Superior temporal gyrus (tissue), 1 donor: ENCODE data around the gene PKN1.

Source experiments
- DNase-seq: peaks from one replicate; pipeline ENCODE4 v3.0.0-alpha.2; 2016; ENCODE audit errors: extremely low spot score

Gene PKN1

DNA sequence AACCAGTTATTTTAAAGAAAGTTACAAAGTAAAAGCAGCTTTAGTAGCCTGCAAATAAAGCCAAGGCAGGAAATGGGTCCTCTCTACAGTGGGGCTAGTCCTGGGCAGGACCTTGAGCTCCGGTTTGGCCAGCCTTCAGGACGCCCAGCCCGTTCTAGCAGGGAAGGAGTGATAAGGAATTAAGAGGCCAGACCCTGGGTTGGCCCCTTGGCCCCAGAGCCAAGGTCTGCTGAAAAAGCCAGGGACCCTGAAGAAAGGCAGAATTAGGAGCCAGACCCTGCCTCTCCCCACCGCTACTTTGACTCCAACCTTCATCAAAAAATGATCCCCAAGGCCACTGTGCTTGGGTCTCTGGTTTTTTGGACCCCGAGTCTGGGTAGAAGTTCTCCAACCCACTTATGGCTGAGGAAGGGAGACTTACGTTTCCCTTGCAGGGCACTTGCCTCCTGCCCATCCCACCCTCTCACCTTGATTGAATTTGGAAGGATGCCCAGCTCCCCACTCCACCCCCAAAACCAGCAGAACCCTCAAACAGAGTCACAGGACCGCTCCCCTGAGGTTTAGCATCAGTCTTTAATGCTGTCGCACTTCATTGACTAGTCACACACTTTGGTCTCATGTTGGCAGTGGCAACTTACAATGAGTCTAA is 81.2 kb downstream of the PKN1 start:
- no peak for DNase-seq

DNA sequence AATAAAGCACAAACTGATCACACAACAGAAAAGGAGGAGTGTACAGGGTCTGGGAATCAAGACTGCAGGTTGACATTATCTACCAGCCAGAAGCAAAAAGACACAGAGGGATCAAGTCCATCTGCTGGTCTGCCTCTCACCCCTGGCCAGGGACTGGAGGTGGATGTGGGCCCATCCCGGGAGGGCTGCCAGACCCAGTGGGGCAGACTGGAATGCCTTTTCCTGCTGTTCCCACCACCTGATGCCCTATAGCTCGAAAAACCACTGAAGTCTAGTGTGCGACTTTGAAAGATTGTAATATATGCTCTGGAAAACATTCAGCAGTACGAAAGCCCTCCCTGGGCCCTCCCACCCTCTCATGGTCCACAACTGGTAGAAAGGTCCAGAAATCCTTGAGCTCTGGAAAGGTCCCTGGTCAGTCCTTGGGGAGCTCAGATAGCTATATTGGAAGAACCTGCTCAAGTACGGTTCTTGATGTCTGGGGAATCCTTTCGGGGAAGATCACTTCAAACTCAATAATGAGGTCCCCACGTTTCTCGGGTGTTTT is 82.5 kb downstream of the PKN1 start:
- DNase-seq, result no peak

DNA sequence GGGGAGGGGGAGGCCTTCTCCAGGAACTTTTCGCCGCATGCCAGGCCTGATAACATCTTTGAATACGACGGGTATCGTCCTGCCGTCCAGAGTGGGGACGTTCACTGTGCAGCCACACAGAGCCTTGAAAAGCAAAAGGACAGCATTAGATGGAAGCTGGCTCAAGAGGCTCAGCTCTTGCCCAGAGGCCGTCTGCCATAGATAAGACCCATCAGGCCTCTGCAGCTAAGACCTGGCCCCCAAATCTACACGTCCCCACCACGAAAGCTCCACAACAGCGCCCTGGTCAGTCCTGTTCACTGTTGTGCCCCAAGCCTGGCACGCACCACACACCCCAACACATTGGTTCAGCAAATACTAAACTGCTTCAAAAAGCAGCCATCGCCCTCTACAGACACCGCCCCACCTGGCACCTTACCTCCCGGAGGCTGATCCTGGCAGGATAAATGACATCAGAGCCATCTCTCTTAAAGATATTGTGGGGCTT is 83.0 kb downstream of the PKN1 start:
- no peak for DNase-seq

DNA sequence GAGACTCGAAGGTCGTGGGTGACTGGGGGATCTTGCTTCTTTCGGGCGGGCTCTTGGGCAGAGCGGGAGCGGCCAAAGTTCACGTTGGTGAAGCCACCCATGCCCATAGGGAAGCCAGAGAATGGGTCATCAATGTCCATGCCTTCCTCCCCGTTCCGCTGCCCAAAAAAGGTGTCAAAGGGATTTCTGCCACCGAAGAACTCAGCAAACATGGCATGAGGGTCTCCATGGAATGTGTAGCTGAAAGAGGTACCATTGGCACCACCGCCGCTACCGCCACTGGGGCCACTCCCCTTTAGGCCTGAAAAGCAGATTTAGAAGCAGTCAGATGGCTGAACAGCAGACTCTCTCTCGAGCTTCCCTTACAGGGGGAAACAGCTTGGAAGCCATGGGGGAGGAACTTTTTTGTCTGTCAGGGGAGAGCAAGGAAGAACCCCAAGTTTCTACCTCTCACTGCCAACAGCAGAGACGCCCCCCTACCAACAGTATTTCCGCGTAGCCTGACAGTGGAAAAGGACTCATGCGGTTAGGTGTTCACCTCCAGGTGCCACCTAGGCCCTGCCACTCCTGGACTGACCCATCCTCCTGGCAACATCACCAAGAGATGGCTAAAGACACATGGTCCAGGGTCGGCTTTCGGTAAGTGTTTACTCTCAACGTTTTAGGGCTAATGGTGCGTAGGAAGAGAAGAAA is 83.8 kb downstream of the PKN1 start:
- peak; percentile 35 for DNase-seq

DNA sequence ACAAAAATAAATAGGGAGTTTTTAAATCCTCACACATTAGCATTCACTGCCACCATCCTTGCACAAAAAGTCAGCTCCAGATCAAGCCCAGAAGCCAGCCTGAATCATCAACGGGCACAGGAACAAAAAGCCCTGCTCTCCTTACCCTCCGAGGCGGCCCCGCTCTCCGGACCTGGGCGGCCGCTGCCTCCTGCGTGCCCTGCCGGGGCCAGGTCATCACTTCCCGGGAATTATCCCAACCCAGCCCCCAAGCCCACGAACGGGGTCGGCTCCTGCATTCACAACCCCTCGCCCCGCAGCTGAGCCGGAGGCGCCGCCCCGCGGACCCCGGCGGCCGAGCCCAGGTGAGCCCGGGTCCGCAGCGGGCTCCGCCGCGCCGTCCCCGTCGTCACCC is 84.3 kb downstream of the PKN1 start:
- DNase-seq, result no peak

DNA sequence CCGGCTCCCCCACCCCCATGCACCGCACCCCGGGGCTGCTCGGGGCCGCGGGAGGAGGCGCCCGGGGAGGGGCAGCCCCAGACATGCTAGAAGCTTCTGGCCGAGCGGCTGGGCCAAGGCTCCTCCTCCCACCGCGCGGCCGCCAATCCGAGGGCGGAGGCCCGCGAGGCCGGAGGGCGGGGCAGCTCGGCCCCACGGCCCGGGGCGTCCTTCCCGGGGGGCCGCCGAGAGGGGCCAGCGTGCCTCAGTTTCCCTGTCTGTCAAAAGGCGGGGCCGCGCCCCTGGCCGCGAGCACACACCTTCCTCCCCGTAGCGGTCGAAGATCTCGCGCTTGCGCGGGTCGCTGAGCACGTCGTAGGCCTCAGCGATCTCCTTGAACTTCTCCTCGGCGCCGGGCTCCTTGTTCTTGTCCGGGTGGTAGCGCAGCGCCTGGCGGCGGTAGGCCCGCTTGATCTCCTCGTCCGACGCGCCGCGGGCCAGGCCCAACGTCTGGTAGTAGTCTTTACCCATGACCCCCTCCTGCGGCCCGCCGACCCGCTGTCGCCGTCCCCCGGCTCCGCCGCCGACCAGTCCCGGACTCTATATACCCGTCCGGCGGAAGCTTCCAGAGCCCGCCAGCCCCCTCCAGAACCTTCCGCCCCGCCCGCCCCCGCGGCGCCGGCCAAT is 84.9 kb downstream of the PKN1 start, which contains the start of gene DNAJB1:
Gene DNAJB1 (minus strand): TSS at position 558 of the 666 bp plus-strand sequence. CDS start 48 bp downstream, at position 510.
- peak; percentile 81 for DNase-seq

DNA sequence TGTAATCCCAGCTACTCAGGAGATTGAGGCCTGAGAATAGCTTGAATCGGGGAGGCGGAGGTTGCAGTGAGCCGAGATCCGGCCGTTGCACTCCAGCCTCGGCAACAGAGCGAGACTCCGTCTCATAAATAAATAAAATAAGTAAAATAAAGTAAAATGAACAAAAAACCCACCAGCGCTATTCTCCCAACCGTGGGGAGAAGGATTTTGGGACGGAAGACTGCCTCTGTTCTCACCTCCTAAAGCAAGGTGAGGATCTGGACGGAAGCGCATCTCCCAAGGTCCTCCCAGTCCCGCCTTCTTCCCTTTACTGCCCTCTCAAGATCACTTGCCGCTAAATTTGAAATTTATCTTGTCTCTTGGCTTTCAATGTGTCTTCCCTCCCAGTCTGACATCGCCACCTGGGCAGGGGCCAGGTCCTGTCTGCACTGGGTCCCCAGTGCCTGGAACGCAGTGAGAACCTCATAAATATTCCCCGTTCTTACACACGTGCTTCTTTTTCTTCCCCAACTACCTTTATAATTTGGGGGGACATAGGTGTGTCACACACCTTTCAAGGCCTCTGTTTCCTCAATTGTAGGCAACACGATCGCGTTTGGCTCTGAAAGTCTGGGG is 86.2 kb downstream of the PKN1 start:
- no peak for DNase-seq

DNA sequence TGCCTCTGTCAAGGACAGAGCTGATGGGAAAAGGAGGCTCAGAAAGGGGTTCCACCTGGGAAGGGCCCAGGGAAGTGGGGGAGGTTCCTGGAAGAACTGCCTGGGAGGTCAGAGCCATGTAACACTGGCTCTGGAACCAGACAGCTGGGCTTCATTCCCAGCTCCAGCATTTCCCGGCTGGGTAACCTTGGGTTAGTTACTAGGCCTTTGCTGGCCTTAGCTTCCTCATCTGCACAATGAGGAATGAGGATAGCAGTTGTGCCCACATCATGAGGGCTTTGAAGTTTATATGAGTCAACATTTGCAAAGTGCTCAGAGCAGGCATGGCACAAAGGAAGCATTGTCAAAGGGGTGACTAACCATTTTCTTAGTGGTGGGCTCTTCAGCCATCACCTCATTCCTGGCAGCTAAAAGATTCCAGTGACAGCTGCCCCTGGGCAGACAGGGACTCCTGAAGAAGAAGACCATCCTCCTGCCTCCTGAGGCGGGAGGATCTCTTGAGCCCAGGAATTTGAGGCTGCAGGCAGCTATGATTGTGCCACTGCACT is 86.8 kb downstream of the PKN1 start:
- DNase-seq, result no peak

DNA sequence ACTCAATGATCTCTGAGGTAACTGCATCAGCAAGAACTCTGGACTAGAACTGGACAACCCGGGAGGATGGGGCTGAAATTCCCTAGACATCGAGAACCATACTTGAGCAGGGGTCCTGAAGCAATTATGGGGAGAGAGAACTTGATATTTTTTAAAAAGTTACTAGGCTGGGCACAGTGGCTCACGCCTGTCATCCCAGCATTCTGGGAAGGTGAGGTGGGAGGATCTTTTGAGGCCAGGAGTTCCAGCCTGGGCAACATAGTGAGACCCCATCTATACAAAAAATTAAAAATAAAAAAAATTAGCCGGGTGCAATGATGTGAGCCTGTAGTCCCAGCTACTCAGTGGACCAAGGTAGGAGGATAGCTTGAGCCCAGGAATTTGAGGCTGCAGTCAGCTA is 87.4 kb downstream of the PKN1 start:
- no peak for DNase-seq
